SW480 (cell line): ENCODE measurements around the gene C3orf18.

Experiments
- DNase-seq: peaks from one replicate; pipeline ENCODE4 v3.0.0-alpha.2; 2016; ENCODE audit warnings: low spot score

C3orf18 gene

DNA sequence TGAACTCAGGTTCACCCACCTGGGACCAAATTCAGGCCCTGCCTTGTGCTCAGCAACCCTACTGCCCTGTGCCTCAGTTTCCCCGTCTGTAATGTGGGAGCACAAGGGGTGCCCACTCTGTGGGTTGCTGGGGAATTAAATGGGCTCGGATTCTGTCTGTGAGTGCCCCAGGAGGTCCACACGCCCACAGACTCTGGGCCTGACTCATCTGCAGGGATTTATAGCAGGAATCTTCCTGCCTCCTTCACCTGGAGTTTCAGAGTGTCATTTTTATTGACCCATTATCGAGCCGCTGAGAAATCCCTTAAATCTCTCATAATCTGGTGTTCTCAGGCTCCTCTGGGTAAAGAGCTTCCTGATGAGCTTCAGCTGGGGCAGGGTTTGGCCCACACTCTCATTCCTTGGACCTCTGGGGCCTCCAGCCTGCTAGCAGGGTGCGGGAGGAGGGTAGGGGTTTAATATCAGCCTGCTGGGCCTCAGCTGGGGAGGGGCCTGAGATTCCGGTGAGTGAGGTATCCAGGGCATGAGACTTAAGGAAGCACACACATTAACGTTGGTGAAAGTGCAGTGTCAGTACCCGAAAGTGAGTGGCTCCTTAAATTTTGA lies 16.4 kb downstream of the C3orf18 start:
- DNase-seq: peak; percentile 15

DNA sequence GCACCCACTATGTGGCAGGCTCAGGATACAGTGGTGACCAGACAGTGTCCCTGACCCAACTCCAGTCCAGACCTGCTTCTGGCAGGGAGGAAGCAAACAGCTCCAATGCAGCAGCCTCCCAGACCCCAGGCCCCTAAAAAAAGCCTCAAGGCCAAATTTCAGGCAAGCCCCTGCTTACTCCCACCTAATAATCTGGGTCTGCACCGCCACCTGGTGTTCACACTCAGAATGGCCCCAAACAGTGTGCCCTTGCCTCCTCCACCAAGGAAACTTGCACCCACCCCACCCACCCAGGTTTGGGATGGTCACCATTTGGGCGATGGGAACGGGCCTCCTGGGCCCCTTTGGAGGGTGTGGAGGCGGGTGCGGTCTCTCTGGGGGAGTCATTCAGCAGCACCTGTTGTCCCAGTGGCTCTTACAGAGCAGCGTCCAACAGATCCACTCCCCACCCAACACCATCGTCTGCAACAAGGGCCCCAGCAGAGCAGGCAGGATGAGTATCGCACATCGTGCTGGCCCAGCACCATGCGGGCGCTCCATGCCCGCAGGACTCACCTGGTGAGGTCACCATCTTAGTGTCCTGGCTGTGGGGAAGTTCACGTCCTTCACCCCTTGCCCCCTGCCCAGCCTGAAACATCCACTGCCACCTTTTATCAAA lies 17.3 kb downstream of the C3orf18 start:
- DNase-seq: peak; percentile 31

DNA sequence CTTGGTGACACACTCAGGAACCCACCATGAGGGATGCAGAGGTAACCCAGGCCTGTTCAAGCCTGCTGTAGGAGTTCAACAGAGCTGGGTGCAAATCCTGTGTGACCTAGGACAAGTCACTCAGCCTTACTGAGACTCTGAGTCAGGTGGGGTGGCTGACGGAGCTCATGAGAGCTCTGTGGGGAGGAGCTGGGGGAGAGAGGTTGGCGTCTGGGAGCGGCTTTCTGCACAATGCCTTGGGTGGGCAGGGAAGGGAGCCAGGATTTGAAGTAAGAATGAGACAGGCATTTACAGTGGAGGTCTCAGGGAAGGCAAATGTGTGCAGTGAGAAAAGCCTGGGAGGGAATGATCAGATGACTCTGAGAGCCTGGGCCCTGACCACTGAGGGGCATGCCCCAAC lies 18.3 kb downstream of the C3orf18 start:
- DNase-seq: no peak

DNA sequence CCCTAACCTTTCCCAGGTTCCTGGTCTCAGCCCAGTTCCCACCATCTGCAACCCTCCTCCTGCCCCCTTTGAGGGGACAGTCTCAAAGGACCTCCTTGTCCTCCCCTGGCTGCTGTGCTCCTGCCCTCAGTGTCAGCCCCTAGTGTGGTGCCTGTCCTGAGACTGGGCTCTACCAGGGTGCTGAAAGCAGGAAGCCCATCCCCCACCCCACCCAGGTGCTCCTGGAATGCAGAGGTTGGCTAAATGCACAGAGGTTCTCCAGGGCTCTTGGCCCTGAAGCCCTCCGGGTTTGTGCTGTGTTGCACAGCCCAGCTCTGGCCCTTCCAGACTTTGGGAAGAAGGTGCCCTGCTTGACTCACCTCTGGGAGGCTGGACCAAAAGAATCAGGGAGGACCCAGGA lies 21.8 kb downstream of the C3orf18 start:
- DNase-seq: no peak

DNA sequence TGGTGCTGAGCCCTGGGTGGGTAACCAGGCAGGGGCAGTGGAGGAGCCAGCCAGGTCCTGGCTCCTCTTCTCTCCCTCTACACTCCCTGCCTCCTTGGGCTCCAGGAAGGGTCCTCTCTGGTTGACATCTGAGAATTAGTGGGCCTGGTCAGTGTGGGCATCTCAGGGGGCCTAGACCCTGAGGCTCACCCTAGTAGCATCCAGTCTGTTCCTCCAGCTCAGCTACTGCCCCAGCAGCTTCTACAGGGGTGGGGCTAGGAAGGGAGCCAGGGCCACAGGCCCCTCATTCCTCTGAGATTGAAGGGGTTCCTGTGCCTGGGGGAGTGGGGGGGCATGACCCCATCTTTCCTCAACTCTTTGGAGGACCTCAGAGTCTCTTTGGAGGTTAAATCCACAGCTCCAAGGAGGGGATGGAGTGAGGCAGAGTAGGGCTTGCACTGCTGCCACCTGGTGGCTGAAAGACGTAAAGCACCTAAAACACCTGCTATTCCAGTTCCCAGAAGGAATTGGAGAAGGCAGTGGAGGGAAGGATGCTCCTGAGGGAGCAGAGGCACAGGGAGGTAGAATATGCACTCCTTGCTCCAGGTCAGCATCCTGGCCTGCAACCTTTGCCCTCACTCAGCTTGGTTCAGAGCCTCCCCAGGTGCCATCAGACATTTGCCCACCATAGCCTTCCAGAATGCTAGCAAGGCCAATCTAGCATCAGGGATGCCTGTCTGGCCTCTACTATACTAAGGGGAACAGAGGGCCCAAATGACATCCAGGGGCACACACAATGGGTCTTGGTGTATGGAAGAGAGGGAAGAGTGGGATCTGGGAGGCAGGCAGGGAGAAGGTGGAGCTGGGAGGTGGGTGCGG lies 25.1 kb downstream of the C3orf18 start:
- DNase-seq: peak; percentile 50

DNA sequence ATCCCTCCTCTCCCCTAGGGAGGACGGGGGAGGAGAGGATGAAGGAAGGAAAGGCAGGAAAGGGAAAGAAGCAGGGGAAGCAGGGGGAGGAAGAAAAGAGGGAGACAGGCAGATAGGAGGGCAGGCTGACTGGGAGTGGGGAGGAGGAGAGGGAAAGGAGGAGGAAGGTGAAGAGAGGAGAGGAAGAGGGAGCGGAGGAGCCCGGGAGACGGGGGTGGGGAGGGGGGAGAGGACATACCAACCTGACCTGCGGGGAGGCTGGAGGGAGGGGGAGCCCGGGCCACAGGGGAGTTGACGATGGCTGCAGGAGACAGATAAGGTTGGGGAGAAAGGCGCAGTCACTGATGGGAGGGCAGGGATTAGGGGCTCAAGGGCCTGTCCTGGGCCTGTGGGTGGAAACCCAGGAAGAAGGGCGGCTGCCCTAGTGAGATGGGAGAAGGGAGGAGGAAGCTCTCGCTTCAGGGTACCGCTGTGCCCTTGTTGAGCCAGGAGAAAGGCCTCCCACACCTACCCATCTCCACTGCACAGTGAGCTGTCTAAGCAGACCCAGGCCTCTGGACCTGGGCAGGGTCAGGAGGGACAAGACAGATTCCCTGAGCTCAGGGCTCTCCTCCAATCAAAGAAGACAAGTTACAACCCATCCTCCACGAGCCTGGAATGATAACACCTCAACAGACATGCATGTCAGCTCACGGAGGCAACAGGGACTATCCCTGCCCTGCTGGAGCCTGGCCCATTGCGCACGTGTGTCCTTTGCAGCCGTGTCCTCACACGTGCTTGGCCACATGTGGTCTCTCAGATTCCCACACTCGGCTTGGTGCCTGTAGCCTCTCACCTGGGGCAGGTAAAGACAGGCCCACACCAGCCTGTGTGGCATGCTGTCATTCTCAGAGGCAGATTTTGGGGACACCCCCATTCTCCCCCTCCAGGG lies 27.9 kb downstream of the C3orf18 start:
- DNase-seq: no peak

DNA sequence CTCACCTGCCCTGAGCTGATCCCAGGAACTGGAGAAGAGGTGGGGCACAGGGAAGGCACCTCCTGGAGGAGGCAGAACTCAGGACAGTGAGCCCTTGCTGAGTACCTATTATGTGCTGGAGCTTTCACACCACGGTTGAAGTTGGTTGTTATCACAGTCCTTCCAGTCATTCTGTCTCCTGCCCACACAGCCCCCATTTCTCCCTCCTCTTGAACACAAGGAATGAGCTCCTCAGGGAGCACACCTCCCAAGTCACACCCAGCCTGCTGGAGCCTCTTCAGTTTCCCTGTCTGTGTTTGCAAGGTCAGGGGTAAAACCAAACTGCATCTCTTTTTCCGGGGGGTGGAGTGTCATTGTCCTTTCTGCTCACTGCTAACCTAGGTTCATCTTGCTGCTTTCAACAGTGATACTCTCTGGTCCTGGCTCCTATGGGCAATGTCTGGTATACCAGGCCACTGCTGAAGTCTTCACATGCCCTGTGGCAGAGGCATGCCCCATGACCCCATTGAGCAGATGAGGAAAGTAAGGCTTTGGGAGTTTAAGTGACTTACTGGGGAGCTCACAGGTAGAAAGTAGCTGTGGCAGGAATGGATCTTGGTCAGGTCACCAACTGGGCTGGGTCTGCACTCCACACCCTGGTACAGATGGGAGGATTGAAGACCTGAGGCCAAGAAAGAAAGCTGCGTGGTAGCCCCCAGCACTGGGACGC lies 30.0 kb downstream of the C3orf18 start:
- no peak for DNase-seq

DNA sequence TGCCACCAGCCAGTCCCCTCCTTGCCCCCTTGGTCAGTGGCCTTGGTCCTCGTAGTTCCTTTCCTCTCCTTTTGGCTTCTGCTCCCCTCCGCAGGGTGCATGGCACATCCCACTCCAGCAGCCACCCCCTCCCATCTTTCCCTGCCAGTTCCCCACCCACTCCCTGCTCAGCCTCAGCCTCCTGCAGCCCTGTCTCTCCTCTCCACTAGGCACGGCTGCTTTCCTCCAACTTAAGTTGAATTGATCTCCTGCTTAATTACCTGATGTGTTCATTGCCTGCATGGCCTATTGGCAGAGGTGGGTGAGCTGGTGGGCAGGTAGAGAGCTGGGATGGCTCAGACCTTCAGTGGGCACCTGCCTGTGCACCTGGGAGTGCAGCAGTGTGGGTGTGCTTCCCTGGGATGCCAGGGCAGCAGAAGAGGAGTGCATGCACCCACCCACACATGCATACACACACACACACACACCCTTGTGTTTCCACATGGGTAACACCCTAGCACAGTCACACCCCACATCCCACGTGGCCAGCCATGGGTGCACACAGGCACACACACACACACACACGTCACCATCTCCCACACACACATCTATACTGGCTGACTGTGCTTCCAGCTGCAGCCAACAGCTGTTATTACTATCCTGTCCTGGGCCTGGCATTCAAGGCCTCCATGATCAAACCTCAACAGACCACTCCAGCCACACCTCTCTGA lies 30.9 kb downstream of the C3orf18 start:
- DNase-seq: peak; percentile 11

DNA sequence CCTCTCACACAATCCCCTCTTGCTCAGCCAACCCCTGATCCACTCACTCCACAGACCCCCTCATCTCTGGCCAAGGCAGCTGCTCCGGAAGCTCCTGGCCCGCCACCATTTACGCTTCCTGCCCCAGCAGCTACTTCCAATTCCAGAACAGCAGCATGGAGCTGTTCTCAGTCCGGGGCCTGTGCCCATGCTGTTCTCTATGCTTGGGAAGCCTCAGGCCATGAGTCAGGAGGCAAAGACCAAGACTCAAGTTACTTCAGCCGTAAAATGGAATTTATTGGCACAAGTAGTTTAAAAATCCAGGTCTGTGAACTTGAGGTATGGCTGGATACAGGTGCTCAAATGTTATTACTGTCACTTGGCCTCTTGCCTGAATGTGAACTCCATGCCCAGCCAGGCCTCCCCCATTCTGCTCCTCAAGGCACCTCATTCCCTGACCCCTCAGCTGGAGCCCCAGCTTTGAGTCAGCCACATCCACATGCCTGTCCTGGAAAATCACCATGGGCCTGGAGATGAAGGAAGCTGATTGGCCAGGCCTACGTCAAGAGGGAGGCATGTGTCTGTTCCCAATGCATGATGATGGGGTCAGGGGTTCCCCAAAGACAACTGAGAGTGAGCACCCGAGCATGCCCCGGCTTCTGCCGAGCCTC lies 32.7 kb downstream of the C3orf18 start:
- DNase-seq: no peak

DNA sequence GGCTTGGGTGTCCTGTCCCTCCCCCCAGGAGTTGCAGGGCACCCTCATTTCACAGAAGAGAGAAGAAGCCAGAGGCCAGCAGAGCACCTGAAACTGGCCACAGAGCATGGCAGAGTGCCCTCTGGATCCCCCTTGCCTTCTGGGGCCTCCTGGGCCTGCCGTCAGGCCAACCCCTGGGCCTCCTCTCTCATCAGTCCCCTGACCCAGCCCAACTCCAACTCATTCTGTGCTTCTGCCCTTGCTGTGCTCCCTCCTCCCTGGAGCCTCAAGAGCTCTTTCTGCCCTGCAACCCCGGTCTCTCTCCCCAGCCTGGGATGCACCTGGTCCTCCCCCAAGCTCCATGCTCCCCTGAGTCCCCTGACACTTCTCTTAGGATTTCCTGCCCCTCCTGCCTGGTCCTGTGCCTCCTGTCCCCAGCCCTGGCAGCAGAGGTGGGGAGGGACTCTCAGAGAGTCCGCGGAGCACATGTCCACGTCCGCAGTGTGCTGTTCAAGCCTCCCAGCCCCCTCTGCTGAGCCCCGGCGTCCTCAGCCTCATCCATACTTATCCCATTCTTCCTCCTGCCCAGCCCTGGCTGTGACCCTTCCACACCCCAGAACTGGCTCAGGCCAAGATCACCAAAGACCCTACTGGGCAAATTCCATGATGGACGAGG lies 33.6 kb downstream of the C3orf18 start:
- no peak for DNase-seq

DNA sequence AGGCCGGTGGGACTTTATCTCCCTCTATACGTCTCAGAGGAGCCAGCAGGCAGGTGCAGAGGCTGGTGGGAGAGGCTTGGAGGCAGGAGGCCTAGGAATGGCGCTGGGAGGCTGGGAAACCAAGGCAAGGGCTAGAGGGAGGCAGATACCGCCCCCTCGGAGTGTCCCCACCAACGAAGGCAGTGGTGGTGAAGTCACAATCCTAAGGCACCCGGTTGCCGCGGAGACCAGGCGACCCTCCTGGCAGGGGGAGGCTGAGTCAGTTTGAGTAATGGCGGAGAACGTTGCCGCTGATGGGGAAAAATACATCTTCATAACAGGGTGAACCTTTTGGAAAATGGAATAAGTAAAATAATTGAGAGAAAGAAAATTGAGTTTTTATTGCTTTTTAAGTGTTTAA lies 34.2 kb downstream of the C3orf18 start:
- DNase-seq: no peak

DNA sequence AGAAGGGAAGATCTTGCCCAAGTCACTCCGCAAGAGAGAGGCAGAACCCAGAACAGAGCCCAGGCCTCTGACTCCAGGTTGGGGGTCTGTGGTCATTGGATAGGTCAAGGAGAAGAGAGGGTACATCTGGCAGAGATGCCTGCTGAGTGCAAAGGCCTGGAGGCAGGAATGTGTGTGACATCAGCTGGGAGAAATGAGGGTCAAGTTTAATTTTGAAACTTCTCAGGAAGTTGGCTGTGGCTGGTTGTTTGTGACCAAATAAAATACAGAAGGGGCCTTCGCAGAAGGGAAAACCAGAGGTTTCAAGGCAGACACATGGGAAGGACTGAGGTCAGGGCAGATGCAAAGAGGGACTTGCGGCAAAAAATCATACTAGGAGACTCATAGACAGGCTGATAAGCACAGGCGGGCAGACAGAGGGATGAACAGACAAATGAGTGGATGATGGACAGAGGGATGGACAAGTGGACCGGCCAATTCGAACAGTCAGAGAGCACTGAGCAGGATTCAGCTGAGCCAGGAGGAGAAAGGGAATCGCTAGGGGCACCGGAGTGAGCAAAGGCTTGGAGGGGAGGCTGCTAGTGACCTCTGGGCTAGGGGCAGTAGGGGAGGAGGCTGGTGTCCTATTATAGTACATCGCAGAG lies 35.4 kb downstream of the C3orf18 start:
- DNase-seq: no peak

DNA sequence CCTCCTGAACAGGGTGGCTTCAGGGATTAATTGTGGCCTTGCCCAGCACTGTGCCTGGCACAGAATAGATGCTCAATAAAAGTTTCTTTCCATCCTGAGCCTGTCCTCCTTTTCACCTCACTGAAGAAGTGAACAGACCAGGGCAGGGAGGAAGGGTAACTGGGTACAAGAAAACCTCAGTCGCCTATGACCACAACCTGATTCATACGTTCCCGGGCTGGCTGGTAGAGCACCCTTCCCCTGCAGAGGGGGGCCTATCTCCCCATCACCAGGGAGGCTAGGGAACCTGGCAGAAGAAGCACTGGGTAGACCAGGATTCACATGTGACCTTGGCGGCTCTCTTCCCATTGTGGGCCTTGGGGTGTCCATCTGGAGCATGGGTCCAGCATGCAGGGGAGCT lies 36.3 kb downstream of the C3orf18 start:
- no peak for DNase-seq

DNA sequence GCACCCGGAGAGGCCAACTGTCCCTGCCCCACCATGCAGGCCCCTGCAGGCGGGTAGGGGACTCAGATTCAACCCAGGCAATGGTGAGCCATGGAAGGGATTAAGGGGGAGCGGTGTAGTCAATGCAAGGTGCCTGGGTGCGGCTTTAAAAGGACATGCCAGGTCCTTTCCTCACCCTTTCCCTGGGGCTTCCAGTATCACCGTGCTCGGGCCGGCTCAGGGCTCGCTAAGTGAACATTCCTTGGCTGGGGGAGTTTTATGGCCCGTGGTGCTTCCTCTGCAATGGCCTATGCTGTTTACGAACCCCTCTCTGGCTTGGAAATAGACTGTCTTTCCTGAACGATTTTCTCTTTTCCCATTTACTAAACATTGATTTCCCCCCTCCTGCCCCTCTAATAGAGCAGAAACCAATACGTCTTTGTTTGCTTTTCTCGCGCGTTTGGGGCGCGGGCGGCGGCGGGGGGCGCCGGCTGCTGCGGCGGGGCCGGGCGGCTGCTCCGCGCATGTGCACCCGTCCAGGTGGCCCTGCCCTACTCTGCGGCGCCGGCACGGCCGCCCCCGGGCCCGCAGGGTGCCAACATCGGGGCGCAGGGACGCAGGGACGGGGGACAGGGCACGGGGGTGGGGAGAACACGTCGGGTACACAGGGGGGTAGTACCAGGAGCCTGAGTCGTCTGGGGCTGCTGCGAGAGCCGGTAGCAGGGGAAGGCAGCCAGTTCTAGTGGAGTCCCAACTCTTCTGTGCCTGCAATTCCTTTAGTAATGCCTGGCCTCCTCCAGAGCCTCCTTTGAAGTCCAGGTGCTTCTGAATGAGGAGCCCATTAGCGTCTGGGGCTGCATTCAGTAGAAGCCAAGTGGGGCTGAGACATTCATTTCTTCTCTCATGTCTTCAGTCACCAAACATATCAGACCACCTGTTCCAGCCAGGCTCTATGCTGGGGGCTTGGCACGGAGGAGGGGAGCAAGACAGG lies 37.3 kb downstream of the C3orf18 start:
- no peak for DNase-seq

DNA sequence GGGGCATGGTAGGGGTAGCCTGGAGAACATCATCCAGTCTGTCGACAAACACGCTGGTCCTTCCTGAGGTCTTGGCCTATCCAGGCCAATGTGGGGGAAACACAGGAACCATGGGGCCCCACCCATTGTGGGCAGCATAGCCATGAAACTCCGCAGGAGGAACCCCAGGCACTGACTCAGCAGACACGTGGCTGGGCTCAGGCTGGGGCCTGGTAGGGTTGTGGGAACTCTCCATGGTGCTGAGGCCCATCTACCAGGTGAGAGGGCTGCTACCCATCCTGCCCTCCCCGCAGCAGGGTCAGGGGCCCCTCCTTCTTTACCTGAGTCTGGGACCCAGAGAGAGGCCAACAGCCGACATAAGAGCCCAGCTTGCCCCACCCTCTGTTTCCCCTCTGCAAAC lies 41.6 kb downstream of the C3orf18 start:
- peak; percentile 62 for DNase-seq

DNA sequence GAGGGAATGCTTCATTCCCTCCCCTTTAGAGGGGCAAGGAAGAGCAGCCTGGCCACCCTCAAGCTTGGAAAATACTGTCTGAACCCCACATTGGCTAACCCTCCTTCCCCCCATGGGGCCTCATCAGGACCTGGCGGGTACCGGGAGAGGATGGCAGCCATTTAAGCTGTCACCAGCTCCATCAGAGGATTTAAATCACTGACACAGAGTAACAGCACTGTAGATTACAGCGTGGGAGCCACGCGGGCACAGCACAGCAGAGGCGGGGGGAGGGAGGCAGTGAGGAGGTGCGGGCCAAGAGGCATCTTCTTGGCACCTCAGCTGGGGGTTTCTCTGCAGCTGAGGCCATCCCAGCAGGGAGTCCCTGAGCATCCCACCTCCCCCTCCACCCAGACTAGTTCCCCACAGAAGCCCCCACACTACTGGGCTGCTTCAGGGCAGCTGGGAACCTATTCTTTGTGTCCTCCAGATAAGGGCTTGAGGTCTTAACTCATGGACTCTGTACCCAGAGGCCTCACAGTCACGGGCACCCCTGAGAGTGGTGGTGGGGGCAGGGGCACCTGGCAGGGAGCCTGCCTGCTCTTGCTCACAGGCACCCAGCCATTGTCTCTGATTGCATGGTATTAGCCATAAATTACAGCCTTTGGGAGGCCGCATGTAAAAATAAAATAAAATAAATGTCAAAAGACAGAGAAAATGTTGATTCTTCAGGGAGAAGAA lies 42.2 kb downstream of the C3orf18 start:
- DNase-seq: no peak

DNA sequence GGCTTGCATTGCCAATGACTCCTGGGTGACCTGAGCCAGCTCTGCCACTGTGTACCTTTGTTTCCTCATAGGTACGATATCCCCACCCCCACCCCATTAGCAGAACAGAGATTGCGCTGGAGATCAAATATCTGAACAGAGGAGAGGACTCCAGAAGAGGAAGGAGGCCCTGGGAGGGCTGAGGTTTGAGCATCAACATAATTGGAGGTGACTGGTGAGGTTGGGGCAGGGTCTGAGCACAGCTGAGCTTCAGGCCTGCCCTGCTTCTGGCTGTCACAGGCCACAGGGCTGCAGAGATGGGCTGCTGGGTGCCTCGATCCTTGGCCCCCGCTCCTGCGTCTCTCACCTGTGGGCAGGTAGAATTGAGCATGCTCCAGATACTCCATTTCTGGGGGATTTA lies 42.8 kb downstream of the C3orf18 start:
- DNase-seq: no peak
